ENCODE measurements around the gene MRPL20. TPM values are rescaled to one million over a fixed set of nuclear protein-coding genes. Genes with fewer than 3 reads are reported as not detected.

Gene MRPL20
- total and polyA plus RNA-seq, 9 of the 15 experiments (the other 6 are each of a cell fraction or from before 2014, with no cell fraction given): 180 to 671 (median 229) TPM

DNA sequence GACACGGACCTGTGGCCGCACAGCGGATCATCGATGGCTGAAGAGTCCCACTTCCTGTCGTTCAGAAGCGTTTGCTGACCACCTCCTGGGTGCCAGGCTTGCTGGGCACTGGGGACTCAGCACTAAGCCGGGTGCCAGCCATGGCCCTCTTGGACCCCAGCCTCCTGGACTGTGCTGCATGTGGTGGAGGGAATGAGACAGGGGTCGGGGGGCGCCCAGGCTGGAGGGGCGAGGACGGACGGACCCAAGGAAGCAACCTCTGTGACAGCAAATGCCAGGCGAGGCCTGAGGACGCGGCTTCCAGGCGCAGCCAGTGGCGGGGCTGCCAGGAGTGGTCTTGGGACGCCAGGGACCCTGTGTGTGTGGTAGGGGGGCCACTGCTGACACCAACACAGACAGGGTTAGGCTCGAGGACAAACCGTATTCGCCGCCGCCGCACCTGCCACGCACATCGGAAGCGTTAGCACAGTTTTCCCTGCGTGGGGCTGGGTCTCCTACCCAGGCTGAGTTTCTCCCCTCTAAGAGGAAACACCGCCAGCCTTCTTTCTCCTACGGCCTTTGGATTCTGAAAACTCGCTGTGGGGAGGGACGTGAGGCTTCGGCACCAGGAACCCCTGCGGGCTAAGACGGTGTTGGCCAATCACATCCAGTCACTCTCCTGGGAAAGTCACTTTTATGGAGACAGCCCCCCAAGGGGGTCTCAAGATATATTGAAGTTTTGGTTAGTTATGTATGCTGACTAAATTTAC is 45.7 kb downstream of the MRPL20 start:
- Histone ChIP-seq H3K9ac (ENCODE audit: insufficient read depth in 1 of 2, low read depth in 2 of 2, low read length in 2 of 2) (no peak overlapping the region), H3K4me2 (ENCODE audit: insufficient read depth, low read length) (no peak overlapping the region), H4K20me1 (replicated peaks; ENCODE audit: control insufficient read depth, insufficient read depth, low read length) (no peaks in the 10 kb centered on the region), H3K9me1 (ENCODE audit: control insufficient read depth, insufficient read depth, low read length) (no peaks in the 10 kb centered on the region), H3K4me1 (replicated peaks in 1 of 2; ENCODE audit: control insufficient read depth in 2 of 2, insufficient read depth in 2 of 2, low read length in 2 of 2) (peaks cover 19 to 57% of the 10 kb centered on the region in 2 experiments), H3K27ac (ENCODE audit: extremely low read depth, low read depth, low read length) (no peak overlapping the region; the same call in 2 of the 3 replicates), H3K79me2 (ENCODE audit: control insufficient read depth, insufficient read depth, low read length) (peaks cover 10% of the 10 kb centered on the region; the same call in 2 of the 3 replicates), H3K36me3 (ENCODE audit: control insufficient read depth, insufficient read depth, low read length) (no peaks in the 10 kb centered on the region), H3K9me3 (replicated peaks; ENCODE audit: control insufficient read depth, insufficient read depth, low read depth, low read length) (peaks cover 8% of the 10 kb centered on the region), H2AFZ (ENCODE audit: low read depth, low read length) (0 out of 2 replicates have a peak overlapping the region, but pooled peaks have one; percentile 20), H3K4me3 (no peak overlapping the region), H3K27me3 (ENCODE audit: control insufficient read depth in 2 of 2, insufficient read depth in 2 of 2, low read length in 2 of 2) (no peaks in the 10 kb centered on the region; a peak in 1 of 5 replicates)
- WGBS (ENCODE audit: insufficient coverage, low coverage, missing lambda C conversion rate): 80% methylated on average over 28 of the region's 35 CpGs
- intact Hi-C loops (cut with micrococcal nuclease): no loop called here
- ATAC-seq (no peak), DNase-seq (ENCODE audit: extremely low read depth in 1 of 4, low spot score in 3 of 4) (no peak), FAIRE-seq (no peak)
- CTCF ChIA-PET (ENCODE audit: low intra/inter-chr PET ratio): no interaction called here
- POLR2A ChIA-PET: no interaction called here
- TF ChIP-seq ZNF165 (CRISPR knock-in tag; IDR thresholded peaks at IDR 0.05; ENCODE audit: borderline replicate concordance) (no peak), POLR2G (IDR thresholded peaks at IDR 0.05; ENCODE audit: low read depth, low read length) (peak; percentile 49; the same call in 1 of the 2 replicates), PYGO2 (tag; IDR thresholded peaks at IDR 0.05) (no peak)
- TF ChIP-seq, protein P1, sequence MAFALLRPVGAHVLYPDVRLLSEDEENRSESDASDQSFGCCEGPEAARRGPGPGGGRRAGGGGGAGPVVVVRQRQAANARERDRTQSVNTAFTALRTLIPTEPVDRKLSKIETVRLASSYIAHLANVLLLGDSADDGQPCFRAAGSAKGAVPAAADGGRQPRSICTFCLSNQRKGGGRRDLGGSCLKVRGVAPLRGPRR (CRISPR knock-in tag; IDR thresholded peaks at IDR 0.05): no peak
- TF ChIP-seq, protein P2, sequence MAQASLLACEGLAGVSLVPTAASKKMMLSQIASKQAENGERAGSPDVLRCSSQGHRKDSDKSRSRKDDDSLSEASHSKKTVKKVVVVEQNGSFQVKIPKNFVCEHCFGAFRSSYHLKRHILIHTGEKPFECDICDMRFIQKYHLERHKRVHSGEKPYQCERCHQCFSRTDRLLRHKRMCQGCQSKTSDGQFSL (CRISPR knock-in tag; IDR thresholded peaks at IDR 0.05): peak; percentile 60; the same call in 1 of the 2 replicates
- TF ChIP-seq, protein P2 (tag; IDR thresholded peaks at IDR 0.05): no peak
- TF ChIP-seq, protein P3, sequence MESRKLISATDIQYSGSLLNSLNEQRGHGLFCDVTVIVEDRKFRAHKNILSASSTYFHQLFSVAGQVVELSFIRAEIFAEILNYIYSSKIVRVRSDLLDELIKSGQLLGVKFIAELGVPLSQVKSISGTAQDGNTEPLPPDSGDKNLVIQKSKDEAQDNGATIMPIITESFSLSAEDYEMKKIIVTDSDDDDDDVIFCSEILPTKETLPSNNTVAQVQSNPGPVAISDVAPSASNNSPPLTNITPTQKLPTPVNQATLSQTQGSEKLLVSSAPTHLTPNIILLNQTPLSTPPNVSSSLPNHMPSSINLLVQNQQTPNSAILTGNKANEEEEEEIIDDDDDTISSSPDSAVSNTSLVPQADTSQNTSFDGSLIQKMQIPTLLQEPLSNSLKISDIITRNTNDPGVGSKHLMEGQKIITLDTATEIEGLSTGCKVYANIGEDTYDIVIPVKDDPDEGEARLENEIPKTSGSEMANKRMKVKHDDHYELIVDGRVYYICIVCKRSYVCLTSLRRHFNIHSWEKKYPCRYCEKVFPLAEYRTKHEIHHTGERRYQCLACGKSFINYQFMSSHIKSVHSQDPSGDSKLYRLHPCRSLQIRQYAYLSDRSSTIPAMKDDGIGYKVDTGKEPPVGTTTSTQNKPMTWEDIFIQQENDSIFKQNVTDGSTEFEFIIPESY (CRISPR knock-in tag; IDR thresholded peaks at IDR 0.05): 0 out of 2 replicates have a peak, but pooled peaks have one; percentile 28
- BruUV-seq (replicated peaks): no TSS peak
- in situ Hi-C loops (cut with MboI): loop anchor here (10.0 kb wide), 1 partner anchor 553 kb away; the partner anchor contains the start of genes CALML6 and TMEM52
